HG03280 (cell line): ENCODE results near the gene PKD1.
A peak's percentile ranks its signal among the peaks of the same experiment; 100 is the strongest.

Experiments
- ATAC-seq: cut with Tn5 transposase; IDR thresholded peaks from one replicate; pipeline ENCODE4 v1.9.1; 2021; ENCODE audit warnings: mild to moderate bottlenecking, moderate library complexity; ENCODE audit not compliant: unreplicated experiment

PKD1 gene

DNA sequence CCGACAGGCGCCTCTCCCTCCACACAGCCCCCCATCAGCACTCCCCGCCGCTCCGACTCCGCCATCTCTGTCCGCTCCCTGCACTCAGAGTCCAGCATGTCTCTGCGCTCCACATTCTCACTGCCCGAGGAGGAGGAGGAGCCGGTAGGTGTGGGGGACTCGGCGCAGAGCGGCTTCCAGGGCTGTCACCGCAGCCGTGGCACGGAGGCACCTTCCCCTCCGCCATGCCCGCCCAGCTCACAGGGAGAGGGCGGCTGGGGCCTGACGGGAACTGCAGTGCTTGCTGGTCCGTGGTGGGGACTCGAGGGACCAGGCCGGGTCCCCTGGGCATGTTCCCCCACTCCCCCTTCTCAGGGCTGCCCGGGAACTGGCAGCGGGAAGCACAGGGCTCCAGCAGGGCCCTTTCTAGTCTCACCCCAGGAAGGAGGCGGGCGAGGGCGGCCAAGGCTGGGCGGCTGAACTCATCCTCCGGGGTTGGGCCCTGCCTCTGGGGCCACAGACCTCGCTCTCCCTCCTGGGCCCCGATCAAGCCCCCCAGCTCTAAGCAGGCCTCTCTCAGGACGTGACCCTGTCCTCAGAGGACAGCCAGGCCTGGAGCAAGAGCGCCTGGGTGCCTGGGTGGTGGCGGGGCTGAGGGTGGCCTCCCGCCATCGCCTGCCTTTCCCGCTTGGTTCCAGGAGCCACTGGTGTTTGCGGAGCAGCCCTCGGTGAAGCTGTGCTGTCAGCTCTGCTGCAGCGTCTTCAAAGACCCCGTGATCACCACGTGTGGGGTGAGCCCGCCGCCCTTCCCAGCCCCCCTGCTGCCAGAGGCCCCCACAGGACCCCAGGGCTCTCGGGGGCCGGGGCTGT lies 35.1 kb upstream of the PKD1 start:
- no peak for ATAC-seq

DNA sequence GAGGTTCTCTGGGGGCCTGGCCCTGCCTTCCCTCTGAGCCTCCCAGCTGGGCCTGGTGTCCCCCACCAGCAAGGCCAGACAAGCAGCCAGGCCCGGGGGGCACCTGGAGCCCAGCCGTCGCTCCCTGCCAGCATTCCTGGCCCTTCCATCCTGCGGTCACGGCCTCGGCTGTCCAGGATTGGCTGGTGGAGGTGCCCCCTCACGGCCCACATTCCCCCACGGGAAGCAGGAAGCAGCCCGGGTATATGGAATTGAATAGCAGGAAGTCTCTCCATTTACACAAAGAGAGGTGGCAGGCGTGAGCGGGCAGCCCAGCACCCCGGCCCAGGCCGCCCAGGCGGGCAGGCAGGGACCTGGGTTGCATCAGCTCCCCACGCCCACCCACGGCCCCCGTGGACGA lies 34.4 kb upstream of the PKD1 start:
- ATAC-seq: no peak

GRCh38 chr16:2167068-2167638 lies 31.5 kb upstream of the PKD1 start:
- no peak for ATAC-seq

- no peak for ATAC-seq
Observed at GRCh38 chr16:2166263-2167067, 30.8 kb upstream of the PKD1 start.

GRCh38 chr16:2165861-2166260 lies 30.2 kb upstream of the PKD1 start:
- no peak for ATAC-seq

- ATAC-seq: no peak
Observed at GRCh38 chr16:2163211-2163881, 27.6 kb upstream of the PKD1 start.

DNA sequence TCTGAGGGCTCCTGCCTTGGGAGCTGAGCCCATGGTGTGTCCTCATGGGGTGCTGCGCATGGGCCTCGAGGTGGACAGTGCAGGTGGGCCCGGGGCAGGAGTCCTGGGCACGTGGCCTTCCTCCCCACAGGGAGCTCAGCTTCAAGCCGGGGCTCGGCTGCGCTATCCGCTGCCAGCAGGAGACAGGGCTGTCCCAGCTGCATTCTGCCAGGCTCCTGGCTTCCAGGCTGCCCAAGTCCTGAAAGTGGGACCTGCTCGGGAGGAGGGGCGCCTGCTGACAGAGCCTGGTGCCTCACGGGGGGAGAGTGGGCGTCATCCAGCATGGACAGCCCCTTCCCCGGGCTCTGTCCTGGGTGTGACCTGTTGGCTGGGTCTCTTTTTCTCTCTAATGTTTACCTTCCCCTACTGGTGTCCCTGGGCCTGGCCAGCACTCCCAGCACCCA lies 27.0 kb upstream of the PKD1 start:
- no peak for ATAC-seq

GRCh38 chr16:2161911-2162310 lies 26.2 kb upstream of the PKD1 start:
- no peak for ATAC-seq

GRCh38 chr16:2160915-2161551 lies 25.3 kb upstream of the PKD1 start:
- no peak for ATAC-seq

GRCh38 chr16:2159175-2159838 lies 23.6 kb upstream of the PKD1 start:
- ATAC-seq: no peak

- ATAC-seq: no peak
Observed at GRCh38 chr16:2158262-2158638, 22.6 kb upstream of the PKD1 start.

DNA sequence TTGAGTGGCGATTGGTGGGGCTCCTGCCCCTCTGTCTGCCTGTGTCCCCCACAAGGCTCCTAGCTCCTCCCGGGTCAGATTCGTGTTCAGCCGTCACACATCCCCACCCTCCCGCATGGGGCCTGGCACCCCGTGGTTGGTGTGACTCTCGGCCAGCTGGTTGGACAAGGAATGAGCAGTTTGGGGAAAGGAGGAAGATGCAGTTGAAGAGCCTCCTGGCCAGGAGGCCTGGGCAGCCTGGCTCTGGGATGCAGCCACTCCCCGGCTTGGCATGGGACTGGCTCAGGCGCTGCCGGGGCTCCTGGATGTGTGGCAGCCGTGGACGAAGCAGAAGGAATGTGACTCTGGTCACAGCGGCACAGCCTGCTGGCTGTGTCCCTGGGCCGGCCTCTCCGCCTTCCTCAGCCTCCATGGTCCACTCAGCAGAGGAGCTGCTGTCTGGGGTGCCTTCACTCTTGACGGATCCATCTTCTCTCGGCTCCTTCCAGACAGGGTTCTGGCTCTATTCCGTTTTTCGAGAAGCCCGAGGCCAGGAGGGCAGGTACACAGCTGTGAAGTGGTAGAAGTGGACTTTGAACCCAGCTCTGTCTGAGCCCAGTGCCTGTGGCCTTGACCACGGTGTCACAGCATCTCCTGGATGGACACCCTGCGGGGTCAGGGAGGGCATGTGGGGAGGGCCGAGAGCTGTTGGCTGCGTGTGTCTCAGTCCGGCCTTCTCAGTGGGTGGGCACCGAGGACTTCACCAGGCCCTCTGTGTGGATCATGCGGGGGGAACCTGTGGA lies 22.0 kb upstream of the PKD1 start:
- no peak for ATAC-seq

DNA sequence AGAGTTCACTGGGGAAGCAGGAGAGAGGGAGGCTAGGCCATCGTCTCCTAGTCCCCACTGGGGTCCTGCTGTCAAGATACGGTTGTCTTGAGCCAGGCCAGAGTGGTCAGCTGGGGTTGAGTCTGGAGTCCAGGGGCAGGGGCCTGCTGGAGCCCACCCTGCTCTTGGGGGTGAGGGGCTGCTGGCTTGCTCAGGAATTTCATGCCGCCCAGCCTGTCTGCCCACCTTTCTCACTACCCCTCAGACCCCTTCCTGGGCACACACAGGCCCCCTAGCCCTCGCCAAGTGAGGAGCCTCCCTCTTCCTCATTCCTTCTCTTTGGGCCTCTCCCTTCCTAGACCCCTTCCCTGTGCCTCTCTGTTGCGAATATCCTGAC lies 21.1 kb upstream of the PKD1 start:
- ATAC-seq: no peak

GRCh38 chr16:2155977-2156848 lies 20.5 kb upstream of the PKD1 start:
- ATAC-seq: no peak

GRCh38 chr16:2155091-2155950 lies 19.6 kb upstream of the PKD1 start, which contains the start of gene TRAF7:
Gene TRAF7 (plus strand): TSS chr16:2155782. CDS start chr16:2163921, 8,139 bp downstream.
- ATAC-seq: peak; percentile 88

- ATAC-seq: no peak
Observed at GRCh38 chr16:2154533-2155090, 18.9 kb upstream of the PKD1 start.
